H1 (cell line): ENCODE results near the gene CIAO2B. TPM values are rescaled to one million over a fixed set of nuclear protein-coding genes. Genes with fewer than 3 reads are reported as not detected.

Source experiments
- CTCF ChIA-PET: fragments of 300-600 bp; sonication (Branson Sonifier 250); formaldehyde crosslinking; loops from one replicate; lab custom pipeline; 2021; ENCODE audit not compliant: partially characterized antibody; lab: Charles Lee
- POLR2A ChIA-PET: fragments of 300-600 bp; sonication (Branson Sonifier 250); formaldehyde crosslinking; loops from one replicate; lab custom pipeline; 2021; ENCODE audit warnings: inconsistent platforms; ENCODE audit not compliant: partially characterized antibody; lab: Charles Lee
- DNase-seq, 2 experiments: peaks; one replicate each; pipeline versions ENCODE4 v3.0.0 to v3.0.0-alpha.2; 2010 to 2022; ENCODE audit warnings: low spot score in 2 of 2, low read depth in 1 of 2, mixed read lengths in 1 of 2
- FAIRE-seq: peaks from 2 replicates; lab custom pipeline; 2011; peaks lifted over from hg19 to GRCh38; lab: Jason Lieb, UNC
- H2AFZ ChIP-seq: 2 replicates; pipeline ENCODE4 v1.8.1; 2012; ENCODE audit warnings: low read length, inconsistent platforms
- H2AK5ac ChIP-seq: 2 replicates; pipeline ENCODE4 v1.6.1; 2013; ENCODE audit warnings: low read depth, low read length
- H2BK120ac ChIP-seq: replicated peaks from 2 replicates; pipeline ENCODE3; 2013; ENCODE audit warnings: low read depth, low read length, inconsistent platforms
- H2BK12ac ChIP-seq: 2 replicates; pipeline ENCODE4 v1.6.1; 2013; ENCODE audit warnings: low read depth, low read length
- H2BK15ac ChIP-seq: 2 replicates; pipeline ENCODE4 v1.6.1; 2013; ENCODE audit warnings: low read length
- H2BK20ac ChIP-seq: 2 replicates; pipeline ENCODE4 v1.6.1; 2013; ENCODE audit warnings: low read length
- H2BK5ac ChIP-seq: 2 replicates; pipeline ENCODE4 v1.6.1; 2013; ENCODE audit warnings: low read depth, low read length
- H3K14ac ChIP-seq: 2 replicates; pipeline ENCODE4 v1.6.1; 2013; ENCODE audit warnings: inconsistent platforms; ENCODE audit not compliant: insufficient read length
- H3K18ac ChIP-seq: 2 replicates; pipeline ENCODE4 v1.6.1; 2013; ENCODE audit warnings: low read length; ENCODE audit errors: extremely low read depth
- H3K23ac ChIP-seq: 2 replicates; pipeline ENCODE4 v1.6.1; 2013; ENCODE audit warnings: inconsistent platforms; ENCODE audit not compliant: insufficient read length
- H3K23me2 ChIP-seq: 2 replicates; pipeline ENCODE4 v1.6.1; 2013; ENCODE audit warnings: low read depth, low read length
- H3K27ac ChIP-seq: 2 replicates; pipeline ENCODE4 v1.6.1; 2011; ENCODE audit warnings: low read depth, low read length, inconsistent platforms
- H3K27me3 ChIP-seq, 4 experiments: replicated peaks in 1 of 4; 1 replicate in 1 of 4; 2 replicates in 3 of 4; pipeline versions ENCODE4 v1.6.1 to v1.8.1; 2011 to 2013; ENCODE audit warnings: low read length in 3 of 4, mild to moderate bottlenecking in 3 of 4, inconsistent platforms in 2 of 4, mixed read lengths in 2 of 4, moderate library complexity in 1 of 4; ENCODE audit not compliant: control insufficient read depth in 3 of 4, insufficient read depth in 3 of 4; ENCODE audit errors: extremely low read depth in 1 of 4
- H3K36me3 ChIP-seq, 4 experiments: 2 replicates each; pipeline versions ENCODE4 v1.6.1 to v1.8.1; 2011 to 2013; ENCODE audit warnings: mild to moderate bottlenecking in 4 of 4, low read length in 3 of 4, moderate library complexity in 2 of 4, control low read depth in 1 of 4, inconsistent platforms in 1 of 4; ENCODE audit not compliant: insufficient read depth in 4 of 4, control insufficient read depth in 2 of 4
- H3K4ac ChIP-seq: replicated peaks from 2 replicates; pipeline ENCODE3; 2013; ENCODE audit warnings: low read length, low read depth, mixed read lengths, inconsistent platforms; ENCODE audit not compliant: insufficient read length
- H3K4me1 ChIP-seq, 4 experiments: replicated peaks in 1 of 4; 1 replicate in 1 of 4; 2 replicates in 3 of 4; pipeline versions ENCODE4 v1.6.1 to v1.8.1; 2011 to 2013; ENCODE audit warnings: low read length in 3 of 4, inconsistent platforms in 2 of 4, mixed read lengths in 1 of 4; ENCODE audit not compliant: insufficient read depth in 4 of 4, control insufficient read depth in 3 of 4
- H3K4me2 ChIP-seq, 2 experiments: 2 replicates each; pipeline versions ENCODE4 v1.6.1 to v1.8.1; 2011 to 2013; ENCODE audit warnings: low read depth in 2 of 2, low read length in 2 of 2, control low read depth in 1 of 2, inconsistent platforms in 1 of 2, mild to moderate bottlenecking in 1 of 2; ENCODE audit not compliant: insufficient read depth in 1 of 2
- H3K4me3 ChIP-seq, 4 experiments: fragments of 200-600, 300-600 bp in 1 of 4; sonication (generic), shearing (Covaris generic), sonication (Bioruptor Twin) in 1 of 4; 2 replicates each; pipeline versions ENCODE4 v1.5.1 to v1.8.1; 2011 to 2016; ENCODE audit warnings: low read length in 4 of 4, low read depth in 3 of 4, control low read depth in 2 of 4, inconsistent platforms in 2 of 4, mild to moderate bottlenecking in 2 of 4, mixed read lengths in 1 of 4, moderate library complexity in 1 of 4; ENCODE audit not compliant: insufficient read depth in 2 of 4; ENCODE audit errors: extremely low read depth in 1 of 4
- H3K56ac ChIP-seq: replicated peaks from 2 replicates; pipeline ENCODE3; 2013; ENCODE audit warnings: low read depth, mild to moderate bottlenecking, mixed read lengths, low read length, inconsistent platforms; ENCODE audit not compliant: insufficient read length
- H3K79me1 ChIP-seq: 2 replicates; pipeline ENCODE4 v1.6.1; 2013; ENCODE audit warnings: low read depth, low read length, control low read depth
- H3K79me2 ChIP-seq, 2 experiments: 2 replicates each; pipeline versions ENCODE4 v1.6.1 to v1.8.1; 2012 to 2013; ENCODE audit warnings: low read length in 2 of 2, mild to moderate bottlenecking in 2 of 2, inconsistent platforms in 1 of 2; ENCODE audit not compliant: insufficient read depth in 2 of 2, control insufficient read depth in 1 of 2
- H3K9ac ChIP-seq, 4 experiments: replicated peaks in 1 of 4; 1 replicate in 1 of 4; 2 replicates in 3 of 4; pipeline versions ENCODE4 v1.6.1 to v1.8.1; 2011 to 2013; ENCODE audit warnings: low read depth in 3 of 4, low read length in 3 of 4, control low read depth in 2 of 4, mild to moderate bottlenecking in 2 of 4, moderate library complexity in 2 of 4, inconsistent platforms in 1 of 4; ENCODE audit errors: extremely low read depth in 1 of 4
- H3K9me3 ChIP-seq, 2 experiments: 2 replicates each; pipeline versions ENCODE4 v1.6.1 to v1.8.1; 2012 to 2013; ENCODE audit warnings: mild to moderate bottlenecking in 2 of 2, moderate library complexity in 2 of 2, control low read depth in 1 of 2, inconsistent platforms in 1 of 2, low read depth in 1 of 2, low read length in 1 of 2, mixed read lengths in 1 of 2; ENCODE audit not compliant: insufficient read depth in 2 of 2
- H4K20me1 ChIP-seq, 2 experiments: replicated peaks in 1 of 2; 2 replicates each; pipeline versions ENCODE3 to v1.8.1; 2011 to 2013; ENCODE audit warnings: inconsistent platforms in 2 of 2, low read length in 2 of 2, mild to moderate bottlenecking in 1 of 2; ENCODE audit not compliant: insufficient read depth in 2 of 2, control insufficient read depth in 1 of 2
- H4K5ac ChIP-seq: 2 replicates; pipeline ENCODE4 v1.6.1; 2013; ENCODE audit warnings: low read length, low read depth, mixed read lengths, inconsistent platforms; ENCODE audit not compliant: insufficient read length
- H4K8ac ChIP-seq: 2 replicates; pipeline ENCODE4 v1.8.0; 2013; ENCODE audit warnings: mild to moderate bottlenecking, moderate library complexity, low read length, inconsistent platforms; ENCODE audit not compliant: insufficient read depth; ENCODE audit errors: extremely low read depth
- H4K91ac ChIP-seq: replicated peaks from 2 replicates; pipeline ENCODE3; 2013; ENCODE audit warnings: low read length, mixed read lengths, inconsistent platforms; ENCODE audit not compliant: insufficient read length
- BACH1 ChIP-seq: IDR thresholded peaks from 2 replicates; pipeline ENCODE4 v1.6.1; 2012; ENCODE audit warnings: low read length, improper control_type of control experiment
- CBX8 ChIP-seq: fragments of 300-800, 300-1000 bp; sonication (generic); IDR thresholded peaks from 2 replicates; pipeline ENCODE4 v1.7.1; 2016; ENCODE audit warnings: low read depth, low read length, borderline replicate concordance
- HDAC6 ChIP-seq: IDR thresholded peaks from one replicate; pipeline ENCODE4 v1.7.1; 2012; ENCODE audit warnings: low read depth, mild to moderate bottlenecking, inconsistent platforms, low read length, moderate library complexity
- NANOG ChIP-seq: IDR thresholded peaks from 2 replicates; pipeline ENCODE4 v1.6.1; 2011; ENCODE audit warnings: low read length, low read depth, mild to moderate bottlenecking, inconsistent platforms; ENCODE audit not compliant: insufficient read depth, poor library complexity, severe bottlenecking
- PHF8 ChIP-seq: fragments of 200-600 bp; sonication (generic); conservative IDR thresholded peaks from 2 replicates; pipeline ENCODE4 v1.7.1; 2012; ENCODE audit warnings: low read depth, mild to moderate bottlenecking, inconsistent platforms, low read length, moderate library complexity
- SRF ChIP-seq: IDR thresholded peaks from 2 replicates; pipeline ENCODE4 v1.6.1; 2011; ENCODE audit warnings: mild to moderate bottlenecking, low read depth, low read length, moderate library complexity
- WGBS, 2 experiments: shearing (Covaris generic) in 1 of 2; methylation state at CpG; one replicate each; pipeline versions ENCODE4 v1.1.6 to v1.1.7; 2013 to 2015; ENCODE audit warnings: low lambda C conversion rate in 2 of 2, mixed read lengths in 2 of 2, inconsistent platforms in 1 of 2, low coverage in 1 of 2, missing lambda C conversion rate in 1 of 2; ENCODE audit not compliant: insufficient replicate concordance in 2 of 2, insufficient coverage in 1 of 2, insufficient read length in 1 of 2; ENCODE audit errors: extremely low coverage in 1 of 2, missing lambda C conversion rate in 1 of 2; 5-methylcytosine and 5-hydroxymethylcytosine counted together
- polyA plus RNA-seq, 7 experiments: library from polyadenylated mRNA; depleted of rRNA in 3 of 7; stranded (reverse) in 5 of 7; unstranded in 2 of 7; fragments of >200 nt in 5 of 7; fragments of 200-250 nt in 2 of 7; gene quantifications; 1 replicate in 5 of 7; 2 replicates in 1 of 7; 4 replicates in 1 of 7; pipeline versions ENCODE4 v1.2.1 to v1.2.3, GENCODE V29; 2011 to 2013; ENCODE audit warnings: missing spikeins in 2 of 7, mixed read lengths in 2 of 7
- total RNA-seq: library from RNA; stranded (reverse); fragmentation: NEBNext Ultra II Directional; extraction: Animal tissue kit (Norgen Biotek cat#: 25700); gene quantifications from 2 replicates; pipeline ENCODE4 v1.2.1, GENCODE V29; 2021

Gene CIAO2B
- total and polyA plus RNA-seq, 2 of the 8 experiments (the other 6 are each of a cell fraction or from before 2014, with no cell fraction given), result 65.6 to 248 TPM

DNA sequence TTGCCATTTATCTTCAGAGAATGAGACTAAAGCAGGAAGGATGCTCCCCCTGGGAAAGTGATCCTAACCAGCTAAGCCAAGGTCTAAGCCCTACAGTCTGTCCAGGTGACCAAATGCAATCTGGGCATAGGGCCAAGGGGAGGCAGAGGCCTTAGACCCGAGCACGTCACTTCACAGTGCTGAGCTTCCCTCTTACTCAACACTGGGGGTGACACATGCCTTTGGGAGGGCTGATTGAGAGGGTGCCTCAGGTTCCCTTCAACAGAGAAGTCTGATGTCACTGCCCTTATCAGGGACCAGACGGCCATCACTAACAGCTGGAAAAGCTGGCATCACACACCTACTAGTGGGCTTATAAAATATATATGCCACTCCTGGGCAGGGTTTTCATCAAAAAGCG, 4.0 kb downstream of the CIAO2B start:
- Histone ChIP-seq H3K18ac (no peak overlapping the region), H3K36me3 (peaks cover 0 to 3% (median under 1%) of the 10 kb centered on the region in 4 experiments; a peak in 3 of 8 replicates), H4K5ac (no peak overlapping the region), H3K4me2 (no peak overlapping the region), H3K4ac (no peak overlapping the region), H3K23me2 (peaks cover 15% of the 10 kb centered on the region; the same call in 1 of the 2 replicates), H2AK5ac (no peak overlapping the region), H4K8ac (no peak overlapping the region), H3K23ac (no peak overlapping the region), H4K20me1 (peaks cover 2% of the 10 kb centered on the region in 2 experiments), H2BK5ac (no peak overlapping the region), H3K14ac (no peak overlapping the region), H2AFZ (no peak overlapping the region), H3K27me3 (peaks cover 6 to 25% (median 21%) of the 10 kb centered on the region in 4 experiments; a peak in 6 of 7 replicates), H2BK15ac (no peak overlapping the region), H3K79me2 (no peaks in the 10 kb centered on the region; a peak in 1 of 4 replicates), H3K56ac (no peak overlapping the region), H2BK20ac (no peak overlapping the region), H3K79me1 (no peaks in the 10 kb centered on the region), H3K4me1 (peaks cover 0 to 9% (median 5%) of the 10 kb centered on the region in 4 experiments; a peak in 5 of 7 replicates), H3K9ac (no peak overlapping the region), H2BK120ac (no peak overlapping the region), H4K91ac (no peak overlapping the region), H2BK12ac (no peak overlapping the region), H3K9me3 (no peaks in the 10 kb centered on the region), H3K27ac (no peak overlapping the region), H3K4me3 (no peak overlapping the region)
- DNase-seq, result no peak
- ChIA-PET CTCF (interaction anchor here (0.7 to 5.5 kb wide), 6 partner anchors 8 to 477 kb away, joined by 3 to 44 read pairs (median 3); no protein-coding TSS in a partner anchor), POLR2A (interaction anchor here (0.6 to 2.0 kb wide), 4 partner anchors 9 to 107 kb away, joined by 4 to 7 read pairs (median 5); partner anchors contain the start of gene PDP2)
- WGBS, 2 experiments, result 98% methylated on average over 4 of the region's 4 CpGs; no CpG with 5 or more reads in 1 of the 2 experiments
- TF ChIP-seq CBX8, result no peak
- no peak for TF ChIP-seq BACH1
- TF ChIP-seq NANOG, result no peak
- no peak for TF ChIP-seq PHF8
- TF ChIP-seq HDAC6, result no peak
- no peak for TF ChIP-seq SRF
- FAIRE-seq, result no peak
